ENCODE results near the gene GRIN2A.

The GRIN2A gene

DNA sequence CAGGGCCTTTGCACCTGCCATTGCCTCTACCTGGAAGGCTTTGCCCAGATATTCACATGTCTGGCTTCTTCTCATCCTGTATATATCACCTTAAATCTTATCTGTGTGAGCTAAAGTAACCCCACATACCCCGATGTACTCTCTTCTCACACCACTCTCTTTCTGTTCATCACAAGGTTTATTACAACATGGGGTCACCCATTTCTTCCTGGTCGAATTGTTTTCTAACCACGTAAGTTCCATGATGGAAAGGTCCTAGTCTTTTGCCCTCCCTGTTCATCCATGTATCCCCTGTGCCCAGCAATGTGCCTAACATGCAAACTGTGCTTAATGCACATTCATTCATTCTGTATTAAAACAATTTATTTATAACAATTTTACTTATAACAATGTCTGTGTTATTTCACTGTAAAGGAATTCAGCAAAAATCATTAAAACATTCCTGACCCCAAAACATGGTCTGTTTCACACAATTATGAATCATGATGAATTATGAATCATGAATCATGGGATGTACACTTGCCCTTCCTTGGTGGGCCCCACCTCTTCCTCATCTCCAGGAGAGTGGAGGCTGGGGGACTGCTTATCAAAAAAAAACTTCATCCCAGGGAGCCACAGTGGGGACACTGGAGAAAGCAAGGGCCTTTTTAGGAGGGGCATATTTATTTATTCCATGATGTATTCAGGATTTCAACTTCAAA, 336.4 kb downstream of the GRIN2A start:
- no peak for DNase-seq

DNA sequence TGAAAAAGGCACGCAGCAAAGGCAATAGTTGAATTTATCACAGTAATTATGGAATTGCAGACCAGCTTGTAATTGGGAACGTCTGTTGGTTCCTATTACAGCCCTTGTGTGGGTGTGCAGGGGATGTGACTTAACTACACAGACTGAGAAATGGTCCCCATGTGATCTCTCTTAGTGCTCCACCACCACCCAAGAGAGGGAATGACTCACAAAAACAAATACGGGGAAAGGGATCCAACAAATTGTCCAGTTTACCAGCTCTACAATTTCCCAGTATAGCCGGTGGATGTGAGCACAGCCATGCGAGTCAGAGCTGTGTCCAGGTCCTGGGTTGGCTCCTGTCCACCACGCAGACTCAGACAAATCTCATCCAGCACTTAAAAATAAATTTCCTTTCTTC, 337.9 kb downstream of the GRIN2A start:
- no peak for DNase-seq

DNA sequence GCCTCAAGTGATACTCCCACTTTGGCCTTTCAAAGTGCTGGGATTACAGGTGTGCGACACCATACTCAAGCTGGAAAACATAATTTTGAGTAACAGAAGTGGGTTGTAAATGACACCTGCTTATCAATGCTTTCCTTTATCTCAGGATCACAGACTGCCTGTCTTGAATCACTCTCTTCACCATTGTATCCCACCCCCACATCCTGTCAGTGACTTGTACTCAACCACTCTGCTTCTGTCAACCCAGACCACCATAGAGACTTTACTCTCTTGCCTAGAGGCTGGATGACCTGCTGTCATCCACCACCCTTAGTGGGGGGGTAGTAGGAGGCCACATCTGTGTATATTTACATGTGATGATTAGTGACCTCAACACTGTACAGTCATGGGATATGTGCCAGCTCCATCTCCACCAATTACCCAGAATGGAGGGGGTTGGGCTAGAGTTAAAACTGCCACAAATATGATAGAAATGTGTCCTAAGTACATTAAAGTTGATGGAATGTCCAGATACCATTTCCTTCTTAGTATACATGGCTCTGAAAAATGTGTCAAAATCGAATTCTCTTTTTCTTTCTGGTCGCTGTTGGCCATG, 338.7 kb downstream of the GRIN2A start:
- no peak for DNase-seq

DNA sequence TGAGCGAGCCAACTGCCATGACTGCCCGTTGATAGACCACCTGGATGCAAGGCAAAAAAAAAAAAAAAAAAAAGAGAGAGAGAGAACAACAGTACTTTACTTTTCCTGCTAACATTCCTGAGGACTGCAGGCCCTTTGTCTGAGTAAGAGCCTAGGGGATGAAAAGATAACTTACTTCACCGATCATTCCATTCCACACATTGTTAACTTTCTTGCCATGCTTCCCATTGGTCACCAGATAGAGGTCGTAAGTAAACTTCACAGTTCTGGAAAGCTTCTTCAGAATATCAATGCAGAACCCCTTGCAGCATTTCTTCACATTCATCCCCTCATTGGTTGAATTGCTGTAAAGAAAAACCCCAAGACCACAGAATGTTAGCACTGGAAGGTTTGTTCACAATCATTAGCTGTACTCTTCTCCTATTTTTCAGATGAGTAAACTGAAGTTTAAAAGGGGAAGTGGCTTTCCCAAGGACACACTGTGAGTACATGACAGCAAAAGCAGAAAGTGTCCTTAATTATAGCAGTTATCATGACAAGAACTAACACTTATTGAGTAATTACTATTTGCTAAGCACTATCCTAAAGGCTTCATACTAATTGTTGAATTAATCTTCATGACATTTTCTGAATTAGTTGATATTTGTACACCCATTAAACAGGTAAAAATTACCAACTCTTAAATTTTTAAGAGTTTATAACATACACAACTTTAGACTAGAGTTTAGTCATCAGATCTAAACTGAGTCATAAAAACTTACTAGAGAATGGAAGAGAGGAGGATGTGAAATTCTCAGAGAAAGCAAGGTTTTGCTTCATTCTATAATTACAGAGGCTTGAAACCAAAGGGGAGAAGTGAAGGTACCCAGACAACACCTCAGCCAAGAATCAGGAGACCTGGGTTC, 341.2 kb downstream of the GRIN2A start:
- no peak for DNase-seq

DNA sequence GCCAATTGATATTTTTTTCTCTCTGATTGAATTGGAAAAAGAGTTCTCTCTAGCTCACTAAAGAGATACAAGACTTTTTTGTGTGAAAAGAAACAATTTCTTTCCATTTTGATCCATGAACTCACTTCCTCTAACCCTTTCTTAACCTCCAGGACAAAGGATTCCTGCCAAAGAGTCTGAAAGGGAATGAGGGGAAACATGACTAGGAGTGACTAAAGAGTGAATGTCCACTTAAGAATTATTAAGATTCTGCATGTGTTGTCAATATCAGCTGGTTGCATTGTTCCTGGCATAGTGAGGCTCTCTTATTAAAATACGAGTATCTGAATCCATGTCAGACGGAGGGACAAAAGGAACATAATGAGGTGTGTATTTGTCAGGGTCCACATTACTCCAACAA, 344.7 kb downstream of the GRIN2A start:
- DNase-seq = no peak

DNA sequence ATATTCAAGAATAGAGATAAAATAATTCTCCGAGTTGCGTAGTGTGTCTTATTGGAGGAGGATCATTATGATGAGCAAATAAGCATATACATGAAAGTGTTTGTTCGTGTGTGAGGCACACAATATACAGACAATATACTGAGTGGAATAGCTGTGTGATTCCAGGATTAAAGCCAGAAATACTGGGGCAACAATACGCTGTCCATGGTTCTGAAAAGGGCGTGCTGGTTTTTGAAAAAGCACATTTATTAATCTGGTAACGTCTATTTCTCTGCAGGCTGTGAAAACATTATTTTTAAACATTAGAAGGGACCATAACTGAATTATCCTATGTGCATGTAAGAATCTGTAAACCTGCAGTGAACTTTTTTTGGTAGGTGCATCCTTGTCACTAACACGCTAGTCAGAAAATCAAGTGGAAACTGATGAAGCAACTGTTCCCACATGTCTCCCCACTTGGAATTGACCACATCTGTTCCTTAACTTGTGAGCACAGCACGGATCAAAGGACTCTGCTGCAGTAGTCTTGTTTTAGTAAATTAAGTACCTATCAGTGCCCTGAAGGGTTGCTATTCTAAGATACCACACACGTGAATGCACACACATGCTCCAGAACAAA, 346.0 kb downstream of the GRIN2A start:
- no peak for DNase-seq

DNA sequence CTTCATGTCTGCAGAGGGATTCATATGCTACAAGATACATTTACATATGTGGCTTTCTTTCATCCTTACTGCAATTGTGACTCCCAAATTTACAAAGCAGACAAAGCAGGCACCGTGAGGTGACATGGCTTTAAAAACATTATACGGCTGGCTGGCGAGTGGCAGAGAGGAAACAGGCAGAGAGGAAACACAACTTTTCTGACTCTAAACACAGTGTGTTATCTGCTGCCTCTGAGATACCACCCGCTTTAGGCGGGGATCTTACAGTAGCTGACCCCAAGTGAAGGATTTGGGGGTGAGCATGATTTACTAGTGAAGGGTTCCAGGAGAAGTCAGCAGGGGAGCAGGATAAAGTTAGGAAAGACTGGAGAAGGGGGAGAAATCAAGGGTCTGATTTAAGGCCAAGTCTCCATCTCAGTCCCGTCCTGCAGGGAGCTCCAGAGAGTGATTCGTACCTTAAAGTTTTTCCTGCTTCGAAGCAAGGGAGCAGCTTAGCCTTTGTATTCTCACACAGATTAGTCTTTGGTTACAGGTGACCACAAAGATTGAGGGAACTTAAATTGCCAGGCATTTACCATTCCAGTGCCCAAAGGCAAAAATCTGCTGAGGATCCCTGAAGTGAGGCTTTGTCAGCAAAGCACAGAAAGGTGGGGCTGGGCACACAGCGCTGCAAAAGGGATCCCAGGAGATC, 355.0 kb downstream of the GRIN2A start:
- DNase-seq = no peak

DNA sequence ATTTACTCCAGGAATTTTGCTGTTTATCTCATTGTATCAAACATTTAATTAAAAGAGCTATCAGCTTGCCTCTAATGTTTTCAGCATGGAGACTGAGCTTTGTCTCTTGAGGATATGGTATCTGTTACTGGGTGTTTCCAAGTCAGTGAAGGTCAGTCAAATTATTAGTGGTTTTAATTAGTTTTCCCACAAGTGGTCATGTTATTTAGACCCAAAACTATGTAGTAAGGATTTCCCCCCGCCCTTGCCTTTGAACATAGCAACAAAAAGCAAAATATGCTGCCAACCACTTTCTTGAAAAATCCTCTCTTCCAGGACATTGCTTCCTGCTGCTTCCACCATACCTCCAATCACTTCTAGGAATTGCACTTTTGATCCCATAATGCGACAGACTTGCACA, 355.6 kb downstream of the GRIN2A start:
- DNase-seq = no peak

DNA sequence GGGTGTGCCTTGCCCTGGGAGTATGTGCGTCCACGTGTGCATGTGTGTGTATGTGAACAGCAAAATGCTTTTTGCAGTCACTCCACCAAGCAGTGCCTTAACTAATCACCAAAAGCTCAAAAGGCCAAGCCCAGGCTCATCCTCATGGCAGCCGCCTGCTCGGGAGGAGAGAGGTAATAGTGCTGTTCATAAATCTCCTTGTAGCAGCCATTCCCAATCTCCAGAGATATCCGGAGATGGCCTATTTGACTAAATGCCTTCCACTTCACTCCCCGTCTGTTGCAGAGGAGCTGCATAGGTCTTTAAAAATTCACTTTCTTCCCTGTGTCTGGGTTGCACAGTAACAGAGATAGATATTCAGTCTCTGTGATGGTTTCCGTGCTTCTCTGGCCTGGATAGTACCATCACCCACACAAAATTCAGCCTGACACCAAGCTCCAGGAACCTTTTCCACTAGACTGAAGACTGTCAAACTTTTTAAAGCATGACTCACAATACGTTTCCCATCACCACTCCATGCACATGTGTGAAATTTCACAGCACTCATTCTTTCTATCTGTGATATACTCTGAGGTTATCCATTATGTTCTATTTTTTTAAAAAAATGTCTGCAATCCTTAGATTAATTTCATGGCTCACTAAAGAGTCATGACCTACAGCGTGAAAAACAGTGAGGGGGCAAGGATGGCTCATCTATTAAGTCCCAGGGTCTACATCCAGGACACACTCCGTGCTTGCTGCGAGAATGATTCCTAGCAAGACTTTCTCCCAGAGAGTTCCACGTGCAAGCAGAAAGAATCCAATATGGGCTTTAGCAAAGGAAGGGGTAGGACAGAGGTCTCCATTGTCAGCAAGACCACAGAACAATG, 357.8 kb downstream of the GRIN2A start:
- no peak for DNase-seq

DNA sequence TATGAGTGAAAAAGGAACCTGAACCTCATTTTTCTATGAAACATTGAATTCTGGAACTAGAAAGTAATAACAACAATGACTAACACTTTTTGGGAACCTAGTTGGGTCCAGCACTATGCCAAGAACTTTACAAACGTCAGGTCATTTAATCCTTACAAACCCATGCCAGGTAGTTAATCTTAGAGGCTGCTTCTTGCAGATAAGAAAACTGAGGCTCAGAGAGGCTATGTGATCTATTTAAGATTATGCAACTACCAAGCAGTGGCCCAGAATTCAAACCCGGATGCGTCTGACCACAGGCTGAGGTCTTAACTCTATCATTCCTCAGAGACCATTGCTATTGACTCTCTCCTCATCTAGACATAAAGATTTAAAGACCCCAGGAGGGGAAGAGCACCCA, 358.7 kb downstream of the GRIN2A start:
- DNase-seq = no peak

DNA sequence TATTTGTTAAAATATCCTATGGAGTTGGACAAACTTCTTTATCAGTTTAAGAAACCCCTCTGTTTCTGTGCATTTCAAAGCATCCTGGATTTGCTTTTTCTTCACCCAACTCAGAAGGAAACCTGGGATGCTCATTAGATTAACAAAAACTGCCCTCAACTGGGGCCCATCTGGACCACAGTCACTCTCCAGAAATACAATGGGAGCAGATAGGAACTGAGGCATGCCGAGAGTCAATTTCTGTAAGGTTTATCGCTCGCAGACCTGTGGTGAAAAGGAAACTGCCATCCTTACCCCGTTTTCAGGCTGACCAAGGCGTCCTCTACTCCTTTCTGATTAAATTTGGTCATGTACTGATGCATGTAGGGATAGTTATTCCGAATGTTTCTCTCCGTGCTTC, 360.3 kb downstream of the GRIN2A start:
- no peak for DNase-seq

DNA sequence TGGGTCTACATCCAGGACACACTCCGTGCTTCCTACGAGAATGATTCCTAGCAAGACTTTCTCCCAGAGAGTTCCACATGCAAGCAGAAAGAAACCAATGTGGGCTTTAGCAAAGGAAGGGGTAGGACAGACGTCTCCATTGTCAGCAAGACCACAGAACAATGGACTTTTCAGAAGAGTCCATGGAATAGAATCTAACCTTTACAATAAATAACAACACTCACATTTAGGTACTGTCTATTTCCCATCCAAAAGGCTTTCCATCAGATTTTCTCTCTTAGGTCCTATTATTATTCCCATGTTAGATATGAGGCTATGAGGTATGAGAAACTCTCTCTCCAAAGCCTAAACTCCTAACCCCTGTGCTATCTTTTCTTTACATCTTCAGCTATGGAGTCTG, 360.9 kb downstream of the GRIN2A start:
- DNase-seq = no peak

DNA sequence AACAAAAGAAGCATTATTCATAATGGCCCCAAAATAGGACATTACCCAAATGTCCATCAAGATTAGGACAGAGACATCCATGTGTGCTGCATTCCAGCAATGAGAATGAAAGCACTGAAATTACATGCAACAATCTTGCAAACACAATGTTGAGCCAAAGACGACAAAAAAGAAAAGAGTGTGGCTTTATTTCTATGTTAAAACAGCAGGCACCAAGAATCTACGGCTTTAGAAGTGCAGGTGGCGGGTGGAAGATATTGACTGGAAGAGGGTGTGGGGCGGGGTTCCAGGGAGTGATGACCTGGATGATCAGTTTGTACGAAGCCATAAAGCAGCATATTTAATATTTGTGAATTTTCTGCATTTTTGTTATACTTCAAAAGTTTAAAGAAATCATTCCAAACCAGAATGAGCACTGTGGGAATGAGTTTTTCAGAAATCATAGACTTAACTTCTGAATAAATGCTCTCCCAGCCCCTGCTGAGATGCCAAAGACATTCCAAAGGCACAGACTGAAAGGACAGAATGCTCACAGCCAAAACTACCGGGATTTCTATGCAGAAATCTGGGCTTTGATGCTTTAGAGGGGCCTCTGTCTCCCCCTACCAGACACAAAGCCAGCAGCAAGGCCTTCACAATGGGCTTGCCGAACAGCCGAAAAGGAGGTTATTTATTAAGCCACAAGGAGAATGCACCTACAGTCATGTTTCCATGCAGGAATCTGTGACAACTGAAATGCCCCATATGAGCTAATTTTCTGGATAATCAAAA, 361.6 kb downstream of the GRIN2A start:
- DNase-seq = no peak

DNA sequence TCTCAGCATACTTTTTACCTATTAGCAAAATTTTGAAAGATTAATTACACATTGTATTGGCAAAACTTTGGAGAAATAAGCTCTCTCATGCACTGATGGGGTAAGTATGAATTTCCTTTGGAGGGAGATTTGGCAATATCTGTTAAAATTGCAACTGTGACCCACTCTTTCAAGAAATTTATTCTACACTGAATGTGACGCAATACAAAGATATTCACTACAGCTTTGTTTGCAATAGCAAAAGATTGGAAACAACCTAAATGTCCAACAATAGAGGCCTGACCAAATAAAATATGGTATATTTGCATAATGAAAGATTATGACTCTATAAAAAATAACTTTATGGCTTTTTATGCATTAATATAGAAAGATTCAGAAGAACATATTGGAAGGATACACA, 363.5 kb downstream of the GRIN2A start:
- no peak for DNase-seq

DNA sequence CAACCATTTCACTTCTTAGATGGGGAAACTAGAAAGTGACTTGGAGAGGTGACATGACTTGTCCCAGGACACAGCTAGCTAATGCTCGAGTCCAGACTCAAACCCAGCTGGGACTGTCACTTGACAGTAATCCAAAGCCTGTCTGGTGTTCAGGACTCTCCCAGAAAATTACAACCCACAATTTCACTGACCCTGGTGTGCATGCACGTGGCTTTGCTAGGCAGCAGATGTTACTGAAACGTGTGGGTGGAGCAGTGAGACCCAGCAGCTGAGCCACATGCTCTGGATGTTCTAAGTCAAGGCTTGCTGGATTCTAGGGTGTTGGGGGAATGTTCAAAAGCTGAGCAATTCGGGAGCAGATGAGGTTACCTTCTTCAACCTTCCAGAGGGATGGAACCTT, 364.6 kb downstream of the GRIN2A start:
- DNase-seq = no peak

DNA sequence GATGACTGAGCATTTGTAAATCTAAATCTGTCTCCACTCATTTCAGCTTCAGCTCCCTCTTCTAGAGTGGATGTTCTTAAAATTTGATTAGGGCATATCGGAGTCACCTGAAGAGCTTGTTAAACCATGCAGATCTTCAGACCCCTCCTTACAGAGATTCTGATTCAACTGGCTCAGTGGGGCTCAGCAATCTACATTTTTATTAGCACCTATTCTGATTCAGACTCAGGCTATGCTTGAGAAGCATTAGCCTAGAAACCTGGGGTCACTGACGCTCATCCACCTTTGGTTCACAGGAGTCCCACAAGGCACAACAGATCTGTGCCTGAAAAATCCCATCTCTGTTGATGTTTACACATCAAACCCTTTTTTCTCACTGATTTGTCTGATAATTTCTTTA, 365.6 kb downstream of the GRIN2A start:
- DNase-seq = no peak

DNA sequence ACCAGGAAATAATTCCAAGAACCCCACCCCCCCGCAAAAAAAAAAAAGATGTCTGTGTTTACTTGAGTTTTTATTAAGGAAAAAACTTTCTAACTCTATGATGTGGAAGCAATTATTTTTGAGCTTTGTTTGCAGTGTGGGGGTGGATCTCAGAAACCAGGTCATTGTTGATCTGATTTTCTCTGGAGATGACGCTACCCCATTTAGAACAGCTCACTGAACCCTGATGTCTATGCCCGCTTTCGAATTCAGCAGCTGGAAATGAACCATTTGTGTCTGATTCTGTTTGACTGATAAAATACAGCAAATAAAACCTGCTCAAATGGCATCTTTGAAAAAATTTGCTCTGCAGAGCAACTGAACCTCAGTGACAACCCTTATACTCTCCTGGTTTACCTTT, 368.6 kb downstream of the GRIN2A start:
- no peak for DNase-seq

DNA sequence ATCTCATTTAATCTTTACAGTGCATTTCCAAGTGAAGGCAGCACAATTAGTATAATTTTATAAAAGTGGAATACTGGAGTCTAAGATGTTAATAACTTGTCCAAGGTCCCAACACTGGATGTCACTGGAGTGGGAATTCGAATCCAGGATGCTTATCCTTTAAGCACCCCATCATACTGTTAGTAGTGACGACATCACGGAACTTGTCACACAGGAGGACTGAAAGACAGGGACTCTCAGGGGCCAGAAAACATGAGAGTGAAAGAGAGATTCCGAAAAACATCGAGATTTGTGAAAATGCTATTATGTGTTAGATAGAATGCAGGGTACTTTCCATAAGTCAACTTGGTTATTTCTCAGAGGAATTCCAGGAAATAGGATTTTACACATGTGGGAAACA, 374.0 kb downstream of the GRIN2A start:
- DNase-seq = no peak

DNA sequence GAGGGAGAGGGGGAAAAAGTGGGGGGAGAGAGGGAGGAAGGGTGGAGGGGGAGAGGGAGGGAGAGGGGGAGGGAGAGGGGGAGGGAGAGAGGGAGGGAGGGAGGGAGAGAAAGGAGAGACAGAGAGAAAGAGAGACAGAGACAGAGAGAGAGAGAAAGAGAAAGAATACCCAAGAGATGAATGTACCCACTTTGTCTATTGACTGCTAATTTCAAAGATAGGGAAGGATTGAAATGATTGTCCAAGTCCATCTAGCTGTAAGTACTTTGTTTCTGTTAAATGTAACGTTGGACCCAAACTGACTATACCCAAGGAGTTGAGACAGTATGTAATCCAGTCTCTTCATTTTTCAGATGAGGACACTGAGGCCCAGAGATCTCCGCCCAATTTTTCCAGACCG, 374.9 kb downstream of the GRIN2A start:
- no peak for DNase-seq

DNA sequence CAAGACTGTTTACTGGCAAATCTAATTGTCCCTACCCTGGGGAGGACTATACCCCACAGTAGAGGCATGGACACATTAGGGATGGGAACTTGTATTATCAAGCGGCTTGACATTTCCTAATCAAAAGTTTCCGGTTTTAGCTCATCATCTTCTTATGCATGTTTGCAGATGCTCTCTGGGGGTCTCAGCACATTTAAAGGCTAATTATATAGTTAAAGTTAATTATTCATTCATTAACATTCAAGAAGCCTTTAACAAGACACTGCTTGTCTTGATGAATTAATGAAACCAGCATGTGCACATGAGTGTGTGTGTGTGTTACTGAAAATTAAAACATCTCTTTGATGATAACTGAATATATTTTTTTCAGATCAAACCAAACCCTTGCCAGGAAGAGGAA, 377.1 kb downstream of the GRIN2A start:
- no peak for DNase-seq

DNA sequence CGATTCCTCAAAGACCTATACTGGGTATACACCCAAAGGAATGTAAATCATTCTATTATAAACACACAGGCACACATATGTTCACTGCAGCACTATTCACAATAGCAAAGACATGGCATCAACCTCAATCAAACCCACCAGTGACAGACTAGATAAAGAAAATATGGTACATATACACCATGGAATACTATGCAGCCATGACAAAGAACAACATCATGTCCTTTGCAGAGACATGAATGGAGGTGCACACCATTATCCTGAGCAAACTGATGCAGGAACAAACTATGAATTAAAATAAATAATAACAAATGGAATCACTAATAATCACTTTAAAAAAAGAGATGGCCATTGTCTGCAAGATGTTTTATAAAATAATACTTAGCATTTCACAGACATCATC, 380.1 kb downstream of the GRIN2A start:
- no peak for DNase-seq
